GM12878 (cell line): ENCODE data around the gene ZNF662. TPM values are rescaled to one million over a fixed set of nuclear protein-coding genes. Genes with fewer than 3 reads are reported as not detected.

ENCODE experiments used
- ATAC-seq: fragments of 200-7000 bp; cut with Tn5 transposase; 3 replicates; pipeline ENCODE4 v1.9.1; 2020; ENCODE audit warnings: mild to moderate bottlenecking, moderate library complexity
- BruUV-seq: library from RNA; stranded (reverse); fragments of 400-500 nt; replicated peaks from 2 replicates; lab custom pipeline; 2021; lab: Mats Ljungman, UMichigan
- CTCF ChIA-PET: fragments of 300-600 bp; sonication (Branson Sonifier 250); formaldehyde crosslinking; extraction: SDS; loops from one replicate; lab custom pipeline; 2021; ENCODE audit warnings: inconsistent platforms; lab: Yijun Ruan, JAX
- POLR2A ChIA-PET: fragments of 350-600 bp; formaldehyde crosslinking; extraction: SDS; loops from one replicate; lab custom pipeline; 2021; ENCODE audit warnings: inconsistent platforms; lab: Charles Lee
- RAD21 ChIA-PET: fragments of 300-600 bp; sonication (Branson Sonifier 250); formaldehyde crosslinking; loops from one replicate; lab custom pipeline; 2023; ENCODE audit warnings: antibody characterized with exemption; ENCODE audit not compliant: unreplicated experiment; lab: Charles Lee
- SMC1A ChIA-PET: fragments of 300-600 bp; sonication (Branson Sonifier 250); formaldehyde crosslinking; loops from one replicate; lab custom pipeline; 2023; ENCODE audit not compliant: unreplicated experiment, uncharacterized antibody; lab: Charles Lee
- DNase-seq: peaks from one replicate; pipeline ENCODE4 v3.0.0-alpha.2; 2011; ENCODE audit warnings: low read depth, low spot score
- FAIRE-seq: peaks from 3 replicates; lab custom pipeline; 2011; peaks lifted over from hg19 to GRCh38; lab: Jason Lieb, UNC
- H2AFZ ChIP-seq: 2 replicates; pipeline ENCODE4 v1.6.0; 2011; ENCODE audit warnings: low read depth, low read length, control low read depth; ENCODE audit not compliant: control insufficient read depth
- H3K27ac ChIP-seq: 2 replicates; pipeline ENCODE4 v1.5.1; 2011; ENCODE audit warnings: control low read depth; ENCODE audit not compliant: control insufficient read depth, insufficient read depth
- H3K27me3 ChIP-seq, 2 experiments: replicated peaks in 1 of 2; 2 replicates each; pipeline versions ENCODE4 v1.6.0 to v1.6.1; 2011; ENCODE audit warnings: low read length in 1 of 2; ENCODE audit not compliant: control insufficient read depth in 2 of 2, insufficient read depth in 2 of 2
- H3K36me3 ChIP-seq, 2 experiments: 2 replicates each; pipeline ENCODE4 v1.5.1; 2011; ENCODE audit warnings: low read length in 1 of 2; ENCODE audit not compliant: control insufficient read depth in 2 of 2, insufficient read depth in 2 of 2
- H3K4me1 ChIP-seq: 2 replicates; pipeline ENCODE4 v1.6.1; 2011; ENCODE audit warnings: mild to moderate bottlenecking, low read length, moderate library complexity, mixed read lengths; ENCODE audit not compliant: control insufficient read depth, insufficient read depth
- H3K4me2 ChIP-seq: 2 replicates; pipeline ENCODE4 v1.6.0; 2011; ENCODE audit warnings: control low read depth; ENCODE audit not compliant: control insufficient read depth, insufficient read depth
- H3K4me3 ChIP-seq: fragments of 200-600 bp; sonication (generic); 2 replicates; pipeline ENCODE4 v1.5.1; 2016
- H3K79me2 ChIP-seq: 2 replicates; pipeline ENCODE4 v1.6.0; 2011; ENCODE audit warnings: low read length; ENCODE audit not compliant: control insufficient read depth, insufficient read depth
- H3K9ac ChIP-seq: 2 replicates; pipeline ENCODE4 v1.8.0; 2011; ENCODE audit warnings: low read length, control low read depth, mixed read lengths; ENCODE audit not compliant: control insufficient read depth, insufficient read depth
- H3K9me3 ChIP-seq: replicated peaks from 3 replicates; pipeline ENCODE4 v1.5.1; 2011; ENCODE audit warnings: mild to moderate bottlenecking, low read length; ENCODE audit not compliant: control insufficient read depth, insufficient read depth
- H4K20me1 ChIP-seq: 2 replicates; pipeline ENCODE4 v1.6.0; 2011; ENCODE audit not compliant: control insufficient read depth, insufficient read depth
- ATF7 ChIP-seq: fragments of 450-650 bp; IDR thresholded peaks from 2 replicates; pipeline ENCODE4 v1.6.1; 2016; ENCODE audit warnings: low read depth, mild to moderate bottlenecking
- EP300 ChIP-seq, 2 experiments: fragments of 150-350 bp in 1 of 2; IDR thresholded peaks; 2 replicates each; pipeline ENCODE4 v1.6.1; 2011 to 2012; ENCODE audit warnings: low read depth in 2 of 2, low read length in 2 of 2, borderline replicate concordance in 1 of 2, improper control_type of control experiment in 1 of 2, inconsistent platforms in 1 of 2; ENCODE audit not compliant: control insufficient read depth in 1 of 2
- POU2F2 ChIP-seq: IDR thresholded peaks from 3 replicates; pipeline ENCODE4 v1.6.1; 2011; ENCODE audit warnings: low read depth, mild to moderate bottlenecking, low read length, borderline replicate concordance
- ZNF274 ChIP-seq: IDR thresholded peaks from one replicate; pipeline ENCODE4 v1.8.0; 2011; ENCODE audit not compliant: insufficient read length, insufficient read depth
- ZNF384 ChIP-seq: IDR thresholded peaks from 2 replicates; pipeline ENCODE4 v1.6.1; 2012; ENCODE audit warnings: low read depth, mild to moderate bottlenecking, low read length, improper control_type of control experiment, borderline replicate concordance
- WGBS: methylation state at CpG from one replicate; pipeline ENCODE4 v1.1.6; 2016; ENCODE audit warnings: low lambda C conversion rate; ENCODE audit not compliant: insufficient replicate concordance, insufficient coverage; ENCODE audit errors: missing lambda C conversion rate; 5-methylcytosine and 5-hydroxymethylcytosine counted together
- in situ Hi-C: fragments of 300-500 bp; cut with MboI; formaldehyde crosslinking; loops from 9 replicates; pipeline ENCODE4 v1.14.3; 2018; ENCODE audit warnings: mixed read lengths
- intact Hi-C: fragments of 100-400 bp; cut with micrococcal nuclease; formaldehyde crosslinking; loops from one replicate; pipeline ENCODE4 v1.14.2; 2022; ENCODE audit not compliant: unreplicated experiment
- polyA plus RNA-seq, 11 experiments: library from polyadenylated mRNA; depleted of rRNA in 4 of 11; unstranded in 6 of 11; stranded (reverse) in 5 of 11; fragments of >200 nt; fragmentation: Nextera tagmentation in 4 of 11; fragmentation: Illumina TruSeq in 1 of 11; extraction: Ambion mirVana in 4 of 11; extraction: Trizol in 1 of 11; gene quantifications; 1 replicate in 1 of 11; 2 replicates in 10 of 11; pipeline versions ENCODE4 v1.2.1 to v1.2.3, GENCODE V29; 2011 to 2016; ENCODE audit warnings: inconsistent platforms in 2 of 11, missing spikeins in 2 of 11, low read depth in 1 of 11
- total RNA-seq, 4 experiments: library from RNA; depleted of rRNA in 3 of 4; stranded (reverse); fragments of >200 nt in 3 of 4; fragmentation: Illumina TruSeq in 1 of 4; extraction: Trizol in 1 of 4; gene quantifications; 2 replicates each; pipeline versions ENCODE4 v1.2.1 to v1.2.3, GENCODE V29; 2013 to 2021
- TF ChIP-seq, protein P1 (sequence below): fragments of 450-650 bp; IDR thresholded peaks from 2 replicates; pipeline ENCODE4 v1.6.1; 2018; ENCODE audit warnings: mild to moderate bottlenecking, low read depth, moderate library complexity; ENCODE audit not compliant: partially characterized antibody
- TF ChIP-seq, protein P2 (sequence below): IDR thresholded peaks from 2 replicates; pipeline ENCODE4 v1.6.1; 2012; ENCODE audit warnings: improper control_type of control experiment, low read depth, low read length; ENCODE audit not compliant: insufficient replicate concordance
- TF ChIP-seq, protein P3 (sequence below): fragments of 450-650 bp; IDR thresholded peaks from 2 replicates; pipeline ENCODE4 v1.6.1; 2017; ENCODE audit warnings: low read depth, mild to moderate bottlenecking, moderate library complexity
- TF ChIP-seq, protein P4 (sequence below): fragments of 450-650 bp; conservative IDR thresholded peaks from 2 replicates; pipeline ENCODE4 v1.6.1; 2017; ENCODE audit warnings: mild to moderate bottlenecking, moderate library complexity
- TF ChIP-seq, protein P5 (sequence below): fragments of 450-650 bp; IDR thresholded peaks from 2 replicates; pipeline ENCODE4 v1.6.1; 2014; ENCODE audit warnings: mild to moderate bottlenecking

The ZNF662 gene
- total and polyA plus RNA-seq, 10 of the 15 experiments (the other 5 are each of a cell fraction or from before 2014, with no cell fraction given), result not detected

DNA sequence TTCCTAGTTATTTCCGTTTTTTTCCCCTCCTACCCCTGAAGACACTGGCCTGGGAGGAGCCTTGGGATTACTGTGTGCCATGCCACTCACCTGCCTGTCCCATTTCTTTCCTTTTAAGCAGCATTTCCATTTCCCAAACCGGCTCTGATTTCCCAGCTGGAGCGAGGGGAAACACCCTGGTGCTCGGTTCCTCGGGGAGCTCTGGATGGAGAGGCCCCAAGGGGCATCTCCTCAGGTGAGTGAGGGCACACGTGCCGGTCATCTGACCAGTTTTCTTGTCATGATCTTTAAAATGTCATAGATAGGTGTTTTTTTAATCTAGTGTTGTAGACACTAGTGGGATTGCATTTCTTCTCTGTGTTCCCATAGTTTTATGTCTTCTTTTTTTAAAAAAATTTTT, 2.7 kb downstream of the ZNF662 start:
- no peak for DNase-seq
- WGBS, result 22% methylated on average over 7 of the region's 7 CpGs
- Histone ChIP-seq H3K9ac (no peak overlapping the region), H3K36me3 (no peaks in the 10 kb centered on the region), H3K27ac (no peak overlapping the region), H3K9me3 (no peaks in the 10 kb centered on the region; the same call in 2 of the 3 replicates), H4K20me1 (no peaks in the 10 kb centered on the region), H3K4me1 (no peaks in the 10 kb centered on the region), H3K4me2 (no peak overlapping the region), H3K27me3 (peaks cover 5 to 10% of the 10 kb centered on the region in 2 experiments), H2AFZ (no peak overlapping the region), H3K79me2 (no peaks in the 10 kb centered on the region), H3K4me3 (no peak overlapping the region)
- ChIA-PET RAD21 (no interaction called here), POLR2A (no interaction called here), CTCF (no interaction called here), SMC1A (no interaction called here)
- no peak for ATAC-seq
- in situ Hi-C loops (no loop called here), intact Hi-C loops (no loop called here)
- no TSS peak for BruUV-seq
- no peak for FAIRE-seq
- TF ChIP-seq, protein P1, sequence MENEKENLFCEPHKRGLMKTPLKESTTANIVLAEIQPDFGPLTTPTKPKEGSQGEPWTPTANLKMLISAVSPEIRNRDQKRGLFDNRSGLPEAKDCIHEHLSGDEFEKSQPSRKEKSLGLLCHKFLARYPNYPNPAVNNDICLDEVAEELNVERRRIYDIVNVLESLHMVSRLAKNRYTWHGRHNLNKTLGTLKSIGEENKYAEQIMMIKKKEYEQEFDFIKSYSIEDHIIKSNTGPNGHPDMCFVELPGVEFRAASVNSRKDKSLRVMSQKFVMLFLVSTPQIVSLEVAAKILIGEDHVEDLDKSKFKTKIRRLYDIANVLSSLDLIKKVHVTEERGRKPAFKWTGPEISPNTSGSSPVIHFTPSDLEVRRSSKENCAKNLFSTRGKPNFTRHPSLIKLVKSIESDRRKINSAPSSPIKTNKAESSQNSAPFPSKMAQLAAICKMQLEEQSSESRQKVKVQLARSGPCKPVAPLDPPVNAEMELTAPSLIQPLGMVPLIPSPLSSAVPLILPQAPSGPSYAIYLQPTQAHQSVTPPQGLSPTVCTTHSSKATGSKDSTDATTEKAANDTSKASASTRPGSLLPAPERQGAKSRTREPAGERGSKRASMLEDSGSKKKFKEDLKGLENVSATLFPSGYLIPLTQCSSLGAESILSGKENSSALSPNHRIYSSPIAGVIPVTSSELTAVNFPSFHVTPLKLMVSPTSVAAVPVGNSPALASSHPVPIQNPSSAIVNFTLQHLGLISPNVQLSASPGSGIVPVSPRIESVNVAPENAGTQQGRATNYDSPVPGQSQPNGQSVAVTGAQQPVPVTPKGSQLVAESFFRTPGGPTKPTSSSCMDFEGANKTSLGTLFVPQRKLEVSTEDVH, result no peak
- TF ChIP-seq POU2F2 (no peak), ZNF274 (no peak), ATF7 (no peak), ZNF384 (no peak), EP300 (IDR thresholded peaks at IDR 0.05; ENCODE audit: borderline replicate concordance in 1 of 2, control insufficient read depth in 1 of 2, low read depth in 2 of 2, low read length in 2 of 2) (no peak)
- TF ChIP-seq, protein P2, sequence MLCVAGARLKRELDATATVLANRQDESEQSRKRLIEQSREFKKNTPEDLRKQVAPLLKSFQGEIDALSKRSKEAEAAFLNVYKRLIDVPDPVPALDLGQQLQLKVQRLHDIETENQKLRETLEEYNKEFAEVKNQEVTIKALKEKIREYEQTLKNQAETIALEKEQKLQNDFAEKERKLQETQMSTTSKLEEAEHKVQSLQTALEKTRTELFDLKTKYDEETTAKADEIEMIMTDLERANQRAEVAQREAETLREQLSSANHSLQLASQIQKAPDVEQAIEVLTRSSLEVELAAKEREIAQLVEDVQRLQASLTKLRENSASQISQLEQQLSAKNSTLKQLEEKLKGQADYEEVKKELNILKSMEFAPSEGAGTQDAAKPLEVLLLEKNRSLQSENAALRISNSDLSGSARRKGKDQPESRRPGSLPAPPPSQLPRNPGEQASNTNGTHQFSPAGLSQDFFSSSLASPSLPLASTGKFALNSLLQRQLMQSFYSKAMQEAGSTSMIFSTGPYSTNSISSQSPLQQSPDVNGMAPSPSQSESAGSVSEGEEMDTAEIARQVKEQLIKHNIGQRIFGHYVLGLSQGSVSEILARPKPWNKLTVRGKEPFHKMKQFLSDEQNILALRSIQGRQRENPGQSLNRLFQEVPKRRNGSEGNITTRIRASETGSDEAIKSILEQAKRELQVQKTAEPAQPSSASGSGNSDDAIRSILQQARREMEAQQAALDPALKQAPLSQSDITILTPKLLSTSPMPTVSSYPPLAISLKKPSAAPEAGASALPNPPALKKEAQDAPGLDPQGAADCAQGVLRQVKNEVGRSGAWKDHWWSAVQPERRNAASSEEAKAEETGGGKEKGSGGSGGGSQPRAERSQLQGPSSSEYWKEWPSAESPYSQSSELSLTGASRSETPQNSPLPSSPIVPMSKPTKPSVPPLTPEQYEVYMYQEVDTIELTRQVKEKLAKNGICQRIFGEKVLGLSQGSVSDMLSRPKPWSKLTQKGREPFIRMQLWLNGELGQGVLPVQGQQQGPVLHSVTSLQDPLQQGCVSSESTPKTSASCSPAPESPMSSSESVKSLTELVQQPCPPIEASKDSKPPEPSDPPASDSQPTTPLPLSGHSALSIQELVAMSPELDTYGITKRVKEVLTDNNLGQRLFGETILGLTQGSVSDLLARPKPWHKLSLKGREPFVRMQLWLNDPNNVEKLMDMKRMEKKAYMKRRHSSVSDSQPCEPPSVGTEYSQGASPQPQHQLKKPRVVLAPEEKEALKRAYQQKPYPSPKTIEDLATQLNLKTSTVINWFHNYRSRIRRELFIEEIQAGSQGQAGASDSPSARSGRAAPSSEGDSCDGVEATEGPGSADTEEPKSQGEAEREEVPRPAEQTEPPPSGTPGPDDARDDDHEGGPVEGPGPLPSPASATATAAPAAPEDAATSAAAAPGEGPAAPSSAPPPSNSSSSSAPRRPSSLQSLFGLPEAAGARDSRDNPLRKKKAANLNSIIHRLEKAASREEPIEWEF, result no peak
- TF ChIP-seq, protein P3, sequence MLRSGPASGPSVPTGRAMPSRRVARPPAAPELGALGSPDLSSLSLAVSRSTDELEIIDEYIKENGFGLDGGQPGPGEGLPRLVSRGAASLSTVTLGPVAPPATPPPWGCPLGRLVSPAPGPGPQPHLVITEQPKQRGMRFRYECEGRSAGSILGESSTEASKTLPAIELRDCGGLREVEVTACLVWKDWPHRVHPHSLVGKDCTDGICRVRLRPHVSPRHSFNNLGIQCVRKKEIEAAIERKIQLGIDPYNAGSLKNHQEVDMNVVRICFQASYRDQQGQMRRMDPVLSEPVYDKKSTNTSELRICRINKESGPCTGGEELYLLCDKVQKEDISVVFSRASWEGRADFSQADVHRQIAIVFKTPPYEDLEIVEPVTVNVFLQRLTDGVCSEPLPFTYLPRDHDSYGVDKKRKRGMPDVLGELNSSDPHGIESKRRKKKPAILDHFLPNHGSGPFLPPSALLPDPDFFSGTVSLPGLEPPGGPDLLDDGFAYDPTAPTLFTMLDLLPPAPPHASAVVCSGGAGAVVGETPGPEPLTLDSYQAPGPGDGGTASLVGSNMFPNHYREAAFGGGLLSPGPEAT, result no peak
- TF ChIP-seq, protein P4, sequence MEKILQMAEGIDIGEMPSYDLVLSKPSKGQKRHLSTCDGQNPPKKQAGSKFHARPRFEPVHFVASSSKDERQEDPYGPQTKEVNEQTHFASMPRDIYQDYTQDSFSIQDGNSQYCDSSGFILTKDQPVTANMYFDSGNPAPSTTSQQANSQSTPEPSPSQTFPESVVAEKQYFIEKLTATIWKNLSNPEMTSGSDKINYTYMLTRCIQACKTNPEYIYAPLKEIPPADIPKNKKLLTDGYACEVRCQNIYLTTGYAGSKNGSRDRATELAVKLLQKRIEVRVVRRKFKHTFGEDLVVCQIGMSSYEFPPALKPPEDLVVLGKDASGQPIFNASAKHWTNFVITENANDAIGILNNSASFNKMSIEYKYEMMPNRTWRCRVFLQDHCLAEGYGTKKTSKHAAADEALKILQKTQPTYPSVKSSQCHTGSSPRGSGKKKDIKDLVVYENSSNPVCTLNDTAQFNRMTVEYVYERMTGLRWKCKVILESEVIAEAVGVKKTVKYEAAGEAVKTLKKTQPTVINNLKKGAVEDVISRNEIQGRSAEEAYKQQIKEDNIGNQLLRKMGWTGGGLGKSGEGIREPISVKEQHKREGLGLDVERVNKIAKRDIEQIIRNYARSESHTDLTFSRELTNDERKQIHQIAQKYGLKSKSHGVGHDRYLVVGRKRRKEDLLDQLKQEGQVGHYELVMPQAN, result no peak
- TF ChIP-seq, protein P5, sequence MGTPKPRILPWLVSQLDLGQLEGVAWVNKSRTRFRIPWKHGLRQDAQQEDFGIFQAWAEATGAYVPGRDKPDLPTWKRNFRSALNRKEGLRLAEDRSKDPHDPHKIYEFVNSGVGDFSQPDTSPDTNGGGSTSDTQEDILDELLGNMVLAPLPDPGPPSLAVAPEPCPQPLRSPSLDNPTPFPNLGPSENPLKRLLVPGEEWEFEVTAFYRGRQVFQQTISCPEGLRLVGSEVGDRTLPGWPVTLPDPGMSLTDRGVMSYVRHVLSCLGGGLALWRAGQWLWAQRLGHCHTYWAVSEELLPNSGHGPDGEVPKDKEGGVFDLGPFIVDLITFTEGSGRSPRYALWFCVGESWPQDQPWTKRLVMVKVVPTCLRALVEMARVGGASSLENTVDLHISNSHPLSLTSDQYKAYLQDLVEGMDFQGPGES, result no peak
